ENCODE measurements around the gene SCO2. TPM values are rescaled to one million over a fixed set of nuclear protein-coding genes. Genes with fewer than 3 reads are reported as not detected.

SCO2 gene
- polyA plus RNA-seq, 1 donor (not counting 4 experiments of a cell fraction or from before 2014, with no cell fraction given): 1.9 TPM

- H3K4me2 ChIP-seq (ENCODE audit: control insufficient read depth, extremely low read depth, insufficient read depth, low read depth, low read length): peak overlapping the region; percentile 56
- FAIRE-seq (no peak), DNase-seq (ENCODE audit: low read depth, low spot score) (no peak)
- TF ChIP-seq, protein P1, sequence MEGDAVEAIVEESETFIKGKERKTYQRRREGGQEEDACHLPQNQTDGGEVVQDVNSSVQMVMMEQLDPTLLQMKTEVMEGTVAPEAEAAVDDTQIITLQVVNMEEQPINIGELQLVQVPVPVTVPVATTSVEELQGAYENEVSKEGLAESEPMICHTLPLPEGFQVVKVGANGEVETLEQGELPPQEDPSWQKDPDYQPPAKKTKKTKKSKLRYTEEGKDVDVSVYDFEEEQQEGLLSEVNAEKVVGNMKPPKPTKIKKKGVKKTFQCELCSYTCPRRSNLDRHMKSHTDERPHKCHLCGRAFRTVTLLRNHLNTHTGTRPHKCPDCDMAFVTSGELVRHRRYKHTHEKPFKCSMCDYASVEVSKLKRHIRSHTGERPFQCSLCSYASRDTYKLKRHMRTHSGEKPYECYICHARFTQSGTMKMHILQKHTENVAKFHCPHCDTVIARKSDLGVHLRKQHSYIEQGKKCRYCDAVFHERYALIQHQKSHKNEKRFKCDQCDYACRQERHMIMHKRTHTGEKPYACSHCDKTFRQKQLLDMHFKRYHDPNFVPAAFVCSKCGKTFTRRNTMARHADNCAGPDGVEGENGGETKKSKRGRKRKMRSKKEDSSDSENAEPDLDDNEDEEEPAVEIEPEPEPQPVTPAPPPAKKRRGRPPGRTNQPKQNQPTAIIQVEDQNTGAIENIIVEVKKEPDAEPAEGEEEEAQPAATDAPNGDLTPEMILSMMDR (optimal IDR thresholded peaks at IDR 0.05 in 1 of 3, IDR thresholded peaks at IDR 0.05 in 1 of 3, conservative IDR thresholded peaks at IDR 0.05 in 1 of 3; ENCODE audit: extremely low read depth in 1 of 3, insufficient read depth in 2 of 3, low read length in 3 of 3): no peak
- no peak for TF ChIP-seq EZH2 (IDR thresholded peaks at IDR 0.05; ENCODE audit: low read length)
- H3K9me1 ChIP-seq (ENCODE audit: control insufficient read depth, extremely low read depth, insufficient read depth, low read length): no peaks in the 10 kb centered on the region
- no peaks in the 10 kb centered on the region for H3K79me2 ChIP-seq (ENCODE audit: control insufficient read depth, insufficient read depth, low read length)
- no peaks in the 10 kb centered on the region for H3K36me3 ChIP-seq (ENCODE audit: control insufficient read depth in 2 of 2, extremely low read depth in 1 of 2, insufficient read depth in 2 of 2, low read length in 2 of 2)
- peak overlapping the region; percentile 73 for H3K9ac ChIP-seq (ENCODE audit: control insufficient read depth, extremely low read depth, insufficient read depth, low read length)
- H4K20me1 ChIP-seq (ENCODE audit: control insufficient read depth, extremely low read depth, insufficient read depth, low read length): peaks cover 3% of the 10 kb centered on the region
- peak overlapping the region; percentile 29 to 88 (median 41) for H3K4me3 ChIP-seq (ENCODE audit: control insufficient read depth in 2 of 3, extremely low read depth in 1 of 3, insufficient read depth in 2 of 3, low read depth in 1 of 3, low read length in 3 of 3)
- peaks cover 31% of the 10 kb centered on the region for H3K27me3 ChIP-seq (ENCODE audit: control insufficient read depth, extremely low read depth, insufficient read depth, low read length)
- dilution Hi-C loops (cut with MboI; ENCODE audit: extremely low pct_ligation_motif_present, low sequenced_read_pairs): no loop called here
- H2AFZ ChIP-seq (ENCODE audit: control insufficient read depth, low read length): no peak overlapping the region
- no peaks in the 10 kb centered on the region for H3K4me1 ChIP-seq (ENCODE audit: control insufficient read depth, extremely low read depth, insufficient read depth, low read length)
- no peak overlapping the region for H3K27ac ChIP-seq (ENCODE audit: control insufficient read depth, insufficient read depth, low read length)
- no peaks in the 10 kb centered on the region for H3K9me3 ChIP-seq (ENCODE audit: control insufficient read depth, low read depth, low read length)
These were observed 43.0 kb downstream of the SCO2 start for GRCh38 chr22:50482107-50483074.

- Histone ChIP-seq H3K27me3 (ENCODE audit: control insufficient read depth, extremely low read depth, insufficient read depth, low read length) (peaks cover 30% of the 10 kb centered on the region), H3K79me2 (ENCODE audit: control insufficient read depth, insufficient read depth, low read length) (no peaks in the 10 kb centered on the region), H3K9me3 (ENCODE audit: control insufficient read depth, low read depth, low read length) (no peaks in the 10 kb centered on the region), H3K4me2 (ENCODE audit: control insufficient read depth, extremely low read depth, insufficient read depth, low read depth, low read length) (peak within 1 kb of the TSS; percentile 56), H4K20me1 (ENCODE audit: control insufficient read depth, extremely low read depth, insufficient read depth, low read length) (peaks cover 3% of the 10 kb centered on the region), H3K9ac (ENCODE audit: control insufficient read depth, extremely low read depth, insufficient read depth, low read length) (peak within 1 kb of the TSS; percentile 73), H3K36me3 (ENCODE audit: control insufficient read depth in 2 of 2, extremely low read depth in 1 of 2, insufficient read depth in 2 of 2, low read length in 2 of 2) (no peaks in the 10 kb centered on the region), H3K4me1 (ENCODE audit: control insufficient read depth, extremely low read depth, insufficient read depth, low read length) (peaks cover 6% of the 10 kb centered on the region), H3K4me3 (ENCODE audit: control insufficient read depth in 2 of 3, extremely low read depth in 1 of 3, insufficient read depth in 2 of 3, low read depth in 1 of 3, low read length in 3 of 3) (peak within 1 kb of the TSS; percentile 29 to 88 (median 41)), H3K27ac (ENCODE audit: control insufficient read depth, insufficient read depth, low read length) (no peak within 1 kb of the TSS), H3K9me1 (ENCODE audit: control insufficient read depth, extremely low read depth, insufficient read depth, low read length) (no peaks in the 10 kb centered on the region), H2AFZ (ENCODE audit: control insufficient read depth, low read length) (peak within 1 kb of the TSS; percentile 6)
- FAIRE-seq (no peak), DNase-seq (ENCODE audit: low read depth, low spot score) (no peak)
- TF ChIP-seq, protein P1 (optimal IDR thresholded peaks at IDR 0.05 in 1 of 3, IDR thresholded peaks at IDR 0.05 in 1 of 3, conservative IDR thresholded peaks at IDR 0.05 in 1 of 3; ENCODE audit: extremely low read depth in 1 of 3, insufficient read depth in 2 of 3, low read length in 3 of 3): no peak
- no peak for TF ChIP-seq EZH2 (IDR thresholded peaks at IDR 0.05; ENCODE audit: low read length)
- dilution Hi-C loops (cut with MboI; ENCODE audit: extremely low pct_ligation_motif_present, low sequenced_read_pairs): no loop called here
These were observed 43.8 kb downstream of the SCO2 start, which contains the start of gene ADM2 for GRCh38 chr22:50481440-50482106. Gene ADM2 (plus strand): TSS chr22:50481543. CDS start chr22:50481848, 305 bp downstream.
